ENCODE results near the gene COL24A1.

DNA sequence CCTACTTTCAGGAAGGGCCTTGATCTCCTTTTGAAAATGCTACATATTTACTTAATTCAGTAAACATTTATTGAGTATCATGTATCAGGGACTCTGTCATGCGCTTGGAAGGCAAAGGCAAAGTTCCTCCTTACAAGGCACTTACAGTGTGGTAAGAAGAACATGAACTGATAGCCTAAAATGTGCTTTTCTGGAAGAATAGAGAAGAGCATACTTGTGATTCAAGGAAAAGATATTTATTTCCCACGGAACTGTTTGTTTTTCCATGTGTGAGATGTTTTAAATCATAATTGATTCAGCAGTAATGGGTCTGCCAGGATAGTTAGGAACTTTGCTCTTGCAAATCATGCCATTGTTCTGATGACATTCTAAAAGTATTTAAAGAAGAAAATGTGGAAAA is 338.2 kb downstream of the COL24A1 start:
- TF ChIP-seq POLR2AphosphoS5 (IDR thresholded peaks at IDR 0.05) (no peak), POLR2A (IDR thresholded peaks at IDR 0.05) (no peak), EP300 (IDR thresholded peaks at IDR 0.05) (no peak)
- TF ChIP-seq, protein P1, sequence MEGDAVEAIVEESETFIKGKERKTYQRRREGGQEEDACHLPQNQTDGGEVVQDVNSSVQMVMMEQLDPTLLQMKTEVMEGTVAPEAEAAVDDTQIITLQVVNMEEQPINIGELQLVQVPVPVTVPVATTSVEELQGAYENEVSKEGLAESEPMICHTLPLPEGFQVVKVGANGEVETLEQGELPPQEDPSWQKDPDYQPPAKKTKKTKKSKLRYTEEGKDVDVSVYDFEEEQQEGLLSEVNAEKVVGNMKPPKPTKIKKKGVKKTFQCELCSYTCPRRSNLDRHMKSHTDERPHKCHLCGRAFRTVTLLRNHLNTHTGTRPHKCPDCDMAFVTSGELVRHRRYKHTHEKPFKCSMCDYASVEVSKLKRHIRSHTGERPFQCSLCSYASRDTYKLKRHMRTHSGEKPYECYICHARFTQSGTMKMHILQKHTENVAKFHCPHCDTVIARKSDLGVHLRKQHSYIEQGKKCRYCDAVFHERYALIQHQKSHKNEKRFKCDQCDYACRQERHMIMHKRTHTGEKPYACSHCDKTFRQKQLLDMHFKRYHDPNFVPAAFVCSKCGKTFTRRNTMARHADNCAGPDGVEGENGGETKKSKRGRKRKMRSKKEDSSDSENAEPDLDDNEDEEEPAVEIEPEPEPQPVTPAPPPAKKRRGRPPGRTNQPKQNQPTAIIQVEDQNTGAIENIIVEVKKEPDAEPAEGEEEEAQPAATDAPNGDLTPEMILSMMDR (IDR thresholded peaks at IDR 0.05), result no peak
